ENCODE data around the gene LRRC57. TPM values are rescaled to one million over a fixed set of nuclear protein-coding genes. Genes with fewer than 3 reads are reported as not detected.
A peak's percentile ranks its signal among the peaks of the same experiment; 100 is the strongest.

LRRC57 gene
- total and polyA plus RNA-seq, 8 donors, result 4.7 to 67.9 (median 11.3) TPM

DNA sequence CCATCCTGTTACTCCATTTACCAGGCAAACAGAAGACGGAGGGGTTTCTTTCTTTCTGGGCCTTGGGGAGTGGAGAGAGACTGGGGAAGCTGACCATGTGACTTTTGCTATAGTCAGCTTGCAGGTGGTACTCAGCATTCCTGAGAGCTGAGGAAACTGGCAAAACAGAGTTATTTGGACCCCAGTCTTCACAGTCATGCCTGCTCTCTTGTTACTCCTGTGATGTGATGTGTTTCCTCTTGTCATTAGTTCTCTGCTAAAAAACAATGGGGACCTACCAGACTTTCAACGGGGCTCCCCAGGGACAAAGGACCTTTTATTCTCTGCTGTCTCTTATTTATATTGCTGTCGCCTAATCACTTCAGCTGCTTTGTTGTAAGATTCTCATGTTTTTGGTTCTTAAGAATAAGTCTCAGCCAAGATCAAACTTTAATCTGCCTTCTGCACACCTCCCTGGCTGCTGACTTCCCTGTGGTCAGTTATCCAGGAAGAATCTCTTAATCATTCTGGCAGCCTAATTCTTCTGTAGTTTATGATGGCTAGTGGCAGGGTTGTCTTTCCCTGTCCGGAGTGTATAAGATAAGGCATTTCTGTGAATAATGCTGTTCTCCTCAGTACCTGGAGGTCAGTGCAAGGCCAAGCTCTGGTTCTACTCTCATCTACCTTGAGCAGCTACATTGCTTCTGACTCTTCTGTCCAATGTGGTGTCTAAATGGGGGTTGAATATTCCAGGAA, 35.6 kb upstream of the LRRC57 start:
- DNase-seq, result peak in 1 of 2 donors; percentile 33
- TF ChIP-seq POLR2A (IDR thresholded peaks at IDR 0.05) (no peak), POLR2AphosphoS5 (IDR thresholded peaks at IDR 0.05) (no peak), EP300 (IDR thresholded peaks at IDR 0.05) (no peak)
- TF ChIP-seq, protein P1, sequence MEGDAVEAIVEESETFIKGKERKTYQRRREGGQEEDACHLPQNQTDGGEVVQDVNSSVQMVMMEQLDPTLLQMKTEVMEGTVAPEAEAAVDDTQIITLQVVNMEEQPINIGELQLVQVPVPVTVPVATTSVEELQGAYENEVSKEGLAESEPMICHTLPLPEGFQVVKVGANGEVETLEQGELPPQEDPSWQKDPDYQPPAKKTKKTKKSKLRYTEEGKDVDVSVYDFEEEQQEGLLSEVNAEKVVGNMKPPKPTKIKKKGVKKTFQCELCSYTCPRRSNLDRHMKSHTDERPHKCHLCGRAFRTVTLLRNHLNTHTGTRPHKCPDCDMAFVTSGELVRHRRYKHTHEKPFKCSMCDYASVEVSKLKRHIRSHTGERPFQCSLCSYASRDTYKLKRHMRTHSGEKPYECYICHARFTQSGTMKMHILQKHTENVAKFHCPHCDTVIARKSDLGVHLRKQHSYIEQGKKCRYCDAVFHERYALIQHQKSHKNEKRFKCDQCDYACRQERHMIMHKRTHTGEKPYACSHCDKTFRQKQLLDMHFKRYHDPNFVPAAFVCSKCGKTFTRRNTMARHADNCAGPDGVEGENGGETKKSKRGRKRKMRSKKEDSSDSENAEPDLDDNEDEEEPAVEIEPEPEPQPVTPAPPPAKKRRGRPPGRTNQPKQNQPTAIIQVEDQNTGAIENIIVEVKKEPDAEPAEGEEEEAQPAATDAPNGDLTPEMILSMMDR (IDR thresholded peaks at IDR 0.05), result no peak
- whole genome bisulfite sequencing, 5 donors, result 23 to 39% (median 28%) methylated on average over 4 of the region's 4 CpGs
- H3K36me3 ChIP-seq, result peaks cover 0 to 13% (median 0%) of the 10 kb centered on the region in 4 donors
- H3K27ac ChIP-seq, result peak overlapping the region in 4 of 5 donors; percentile 22 to 85 (median 67)
- no peaks in the 10 kb centered on the region for H3K9me3 ChIP-seq
- intact Hi-C loops (cut with DNase I; ENCODE audit: low total_unique reads), result no loop called here
- no peaks in the 10 kb centered on the region for H3K27me3 ChIP-seq
- H3K4me1 ChIP-seq, result peaks cover 7 to 55% (median 32%) of the 10 kb centered on the region in 4 donors
- H3K4me3 ChIP-seq, result peak overlapping the region in 3 of 4 donors; percentile 26 to 32 (median 30)

DNA sequence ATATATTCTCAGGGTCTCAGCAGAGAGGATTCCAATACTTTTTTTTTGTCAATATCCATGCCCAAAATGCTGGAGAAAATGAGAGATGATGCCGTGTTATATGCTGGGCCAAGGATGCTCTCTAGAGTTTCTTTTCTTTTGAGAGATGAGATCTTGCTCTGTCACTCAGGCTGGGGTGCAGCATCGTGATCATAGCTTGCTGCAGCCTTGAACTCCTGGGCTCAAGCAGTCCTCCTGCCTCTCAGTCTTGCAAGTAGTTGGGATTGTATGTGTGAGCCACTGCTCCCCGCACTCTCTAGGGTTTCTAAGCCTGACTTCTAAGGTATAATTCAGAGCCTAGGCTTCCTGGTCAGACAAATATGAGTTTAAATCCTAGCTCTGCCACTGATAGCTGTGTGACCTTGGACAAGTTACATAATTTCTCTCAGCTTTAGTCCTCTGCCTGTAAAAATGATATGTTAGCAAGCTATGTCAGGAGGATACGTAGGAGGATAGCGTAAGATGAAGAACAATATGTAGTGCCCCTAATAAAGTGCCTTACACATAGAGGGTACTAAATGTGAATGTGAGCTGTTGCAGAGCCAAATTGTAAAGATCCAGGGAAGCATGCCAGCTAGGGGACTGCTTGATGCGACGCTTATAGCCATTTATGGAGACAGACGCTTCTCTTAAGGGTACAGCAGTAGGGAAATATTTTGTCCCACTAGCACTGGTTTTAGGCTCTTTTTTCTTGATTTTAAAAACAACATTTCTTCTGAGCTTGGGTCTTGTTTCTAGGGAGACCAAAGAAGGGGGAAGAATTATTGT, 34.2 kb upstream of the LRRC57 start:
- H3K27ac ChIP-seq, result peak overlapping the region in 3 of 5 donors; percentile 54 to 85 (median 80)
- intact Hi-C loops (cut with DNase I; ENCODE audit: low total_unique reads), result no loop called here
- TF ChIP-seq EP300 (IDR thresholded peaks at IDR 0.05), result no peak
- TF ChIP-seq POLR2A (IDR thresholded peaks at IDR 0.05), result no peak
- TF ChIP-seq POLR2AphosphoS5 (IDR thresholded peaks at IDR 0.05), result no peak
- TF ChIP-seq, protein P1 (IDR thresholded peaks at IDR 0.05), result no peak

DNA sequence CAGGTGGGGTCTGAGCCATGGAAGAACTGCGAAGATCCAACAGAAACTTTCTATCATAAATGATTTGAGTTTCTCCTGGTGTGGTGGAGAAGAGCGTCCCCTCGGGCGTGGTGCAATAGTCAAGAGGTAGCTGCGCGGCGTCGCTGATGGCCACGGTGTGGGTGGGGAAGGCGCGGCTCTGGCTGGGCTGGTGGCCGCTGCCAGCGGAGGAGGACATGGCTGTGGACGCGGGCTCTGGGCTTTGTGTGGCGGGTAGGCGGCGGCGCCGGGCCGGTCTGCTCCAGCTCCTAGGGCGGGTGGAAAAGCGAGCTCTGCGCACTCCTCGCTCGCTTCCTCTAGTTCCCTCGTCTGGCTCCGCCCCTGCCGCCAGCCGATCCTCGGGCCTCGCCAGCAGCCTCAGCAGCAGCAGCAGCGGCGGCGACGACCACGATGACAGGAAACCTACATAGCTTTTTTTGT, 32.7 kb upstream of the LRRC57 start:
- Histone ChIP-seq H3K27ac (peak overlapping the region; percentile 54 to 85 (median 79)), H3K4me3 (peak overlapping the region; percentile 39 to 49 (median 46)), H3K27me3 (peaks cover 0 to 17% (median 0%) of the 10 kb centered on the region in 3 donors), H3K4me1 (peaks cover 7 to 80% (median 42%) of the 10 kb centered on the region in 4 donors), H3K36me3 (peaks cover 0 to 6% (median 0%) of the 10 kb centered on the region in 4 donors), H3K9me3 (no peaks in the 10 kb centered on the region)
- peak; percentile 35 to 47 (median 37) for TF ChIP-seq POLR2AphosphoS5 (IDR thresholded peaks at IDR 0.05)
- no peak for TF ChIP-seq EP300 (IDR thresholded peaks at IDR 0.05)
- intact Hi-C loops (cut with DNase I; ENCODE audit: low total_unique reads), result no loop called here
- WGBS, 5 donors, result 1 to 2% (median 1%) methylated on average over 25 to 37 of the region's 37 CpGs
- DNase-seq, result peak; percentile 88 to 96

More for the DNA sequence above, 34.2 kb upstream of the LRRC57 start:
- DNase-seq, result peak in 1 of 2 donors; percentile 52
- 72 to 85% (median 79%) methylated on average over 8 of the region's 8 CpGs for WGBS, 5 donors
- H3K4me1 ChIP-seq, result peaks cover 7 to 65% (median 35%) of the 10 kb centered on the region in 4 donors
- H3K36me3 ChIP-seq, result peaks cover 0 to 13% (median 0%) of the 10 kb centered on the region in 4 donors
- H3K27me3 ChIP-seq, result peaks cover 0 to 3% (median 0%) of the 10 kb centered on the region in 3 donors
- H3K9me3 ChIP-seq, result no peaks in the 10 kb centered on the region
- peak overlapping the region in 3 of 4 donors; percentile 26 to 32 (median 30) for H3K4me3 ChIP-seq

- 65 to 79% (median 73%) methylated on average over 2 of the region's 2 CpGs for WGBS, 5 donors
- H3K9me3 ChIP-seq, result no peaks in the 10 kb centered on the region
- H3K36me3 ChIP-seq, result no peaks in the 10 kb centered on the region
- no peak overlapping the region for H3K4me3 ChIP-seq
- DNase-seq, result no peak
- H3K27me3 ChIP-seq, result peaks cover 0 to 25% (median 0%) of the 10 kb centered on the region in 3 donors
- no peak overlapping the region for H3K27ac ChIP-seq
- peaks cover 11 to 86% (median 47%) of the 10 kb centered on the region in 4 donors for H3K4me1 ChIP-seq
- TF ChIP-seq EP300 (IDR thresholded peaks at IDR 0.05) (no peak), POLR2AphosphoS5 (IDR thresholded peaks at IDR 0.05) (no peak), POLR2A (IDR thresholded peaks at IDR 0.05) (no peak)
- TF ChIP-seq, protein P1 (IDR thresholded peaks at IDR 0.05), result no peak
- intact Hi-C loops (cut with DNase I; ENCODE audit: low total_unique reads), result no loop called here
Measured at GRCh38 chr15:42578984-42579537, 30.5 kb upstream of the LRRC57 start.

Measured in stomach (tissue), 9 donors.